B cell (primary cell): Measurements from ENCODE around the gene GSTA4. TPM values are rescaled to one million over a fixed set of nuclear protein-coding genes. Genes with fewer than 3 reads are reported as not detected.

Experiments
- ATAC-seq: fragments of 200-7000 bp; cut with Tn5 transposase; one replicate; pipeline ENCODE4 v1.10.0; 2021; ENCODE audit warnings: low read depth, mild to moderate bottlenecking, moderate number of reproducible peaks, moderate library complexity
- CTCF ChIA-PET: fragments of 350-600 bp; sonication (Branson Sonifier 250); formaldehyde crosslinking; loops from one replicate; lab custom pipeline; 2021; ENCODE audit warnings: antibody characterized with exemption, inconsistent platforms; lab: Charles Lee
- POLR2A ChIA-PET: fragments of 350-600 bp; sonication (Branson Sonifier 250); formaldehyde crosslinking; loops from one replicate; lab custom pipeline; 2021; ENCODE audit warnings: antibody characterized with exemption; lab: Charles Lee
- DNase-seq: peaks from one replicate; pipeline ENCODE4 v3.0.0; 2013
- H2AFZ ChIP-seq: 2 replicates; pipeline ENCODE4 v1.6.1; 2012; ENCODE audit warnings: mild to moderate bottlenecking, low read depth, low read length; ENCODE audit not compliant: insufficient read depth, poor library complexity, severe bottlenecking
- H3K27ac ChIP-seq, 2 donors: 1 replicate in 1 of 2; 2 replicates in 1 of 2; pipeline ENCODE4 v1.5.1; 2012 to 2013; ENCODE audit warnings: low read length in 2 of 2, mild to moderate bottlenecking in 2 of 2, moderate library complexity in 1 of 2
- H3K27me3 ChIP-seq, 4 experiments: fragments of 200-600 bp in 1 of 4; sonication (generic) in 1 of 4; replicated peaks in 1 of 4; 1 replicate in 2 of 4; 2 replicates in 2 of 4; pipeline versions ENCODE4 v1.6.1 to v1.7.0; 2013 to 2016; ENCODE audit warnings: low read length in 3 of 4, mild to moderate bottlenecking in 2 of 4, mixed read lengths in 1 of 4, moderate library complexity in 1 of 4; ENCODE audit not compliant: insufficient read depth in 4 of 4, control insufficient read depth in 3 of 4; ENCODE audit errors: control extremely low read depth in 1 of 4
- H3K36me3 ChIP-seq, 2 experiments: replicated peaks in 1 of 2; 1 replicate in 1 of 2; 2 replicates in 1 of 2; pipeline versions ENCODE4 v1.6.1 to v1.7.1; 2013; ENCODE audit warnings: low read length in 1 of 2; ENCODE audit not compliant: insufficient read depth in 2 of 2, control insufficient read depth in 1 of 2; ENCODE audit errors: control extremely low read depth in 1 of 2, extremely low read depth in 1 of 2
- H3K4me1 ChIP-seq, 2 donors: fragments of 200-600 bp in 1 of 2; sonication (generic) in 1 of 2; 1 replicate in 1 of 2; 2 replicates in 1 of 2; pipeline versions ENCODE4 v1.5.1 to v1.6.1; 2013 to 2017; ENCODE audit warnings: low read length in 2 of 2; ENCODE audit not compliant: control insufficient read depth in 2 of 2, insufficient read depth in 2 of 2
- H3K4me2 ChIP-seq: replicated peaks from 2 replicates; pipeline ENCODE3; 2012; ENCODE audit warnings: mild to moderate bottlenecking, low read depth, low read length; ENCODE audit not compliant: poor library complexity, severe bottlenecking
- H3K4me3 ChIP-seq, 5 experiments: fragments of 200-600 bp in 1 of 5; sonication (generic) in 1 of 5; 1 replicate in 3 of 5; 2 replicates in 2 of 5; pipeline versions ENCODE4 v1.5.1 to v1.7.0; 2011 to 2016; ENCODE audit warnings: low read length in 4 of 5, mild to moderate bottlenecking in 4 of 5, low read depth in 2 of 5, control low read depth in 1 of 5, moderate library complexity in 1 of 5; ENCODE audit not compliant: insufficient read depth in 1 of 5; ENCODE audit errors: control extremely low read depth in 1 of 5, extremely low read depth in 1 of 5
- H3K79me2 ChIP-seq: fragments of 200-600 bp; sonication (generic); one replicate; pipeline ENCODE4 v1.6.0; 2016; ENCODE audit warnings: low read length; ENCODE audit not compliant: control insufficient read depth, insufficient read depth
- H3K9ac ChIP-seq: fragments of 200-600 bp; sonication (generic); 2 replicates; pipeline ENCODE4 v1.6.1; 2017; ENCODE audit warnings: mild to moderate bottlenecking, low read length, moderate library complexity
- H3K9me3 ChIP-seq, 3 donors: one replicate each; pipeline versions ENCODE4 v1.6.1 to v1.7.1; 2013; ENCODE audit warnings: low read length in 2 of 3; ENCODE audit not compliant: control insufficient read depth in 2 of 3, insufficient read depth in 1 of 3; ENCODE audit errors: control extremely low read depth in 1 of 3
- H4K20me1 ChIP-seq: 2 replicates; pipeline ENCODE4 v1.6.0; 2012; ENCODE audit warnings: mild to moderate bottlenecking, low read length; ENCODE audit not compliant: insufficient read depth, control insufficient read depth, poor library complexity, severe bottlenecking
- H3K27ac Mint-ChIP-seq: one replicate; pipeline ENCODE4 v1.8.0; 2021; ENCODE audit warnings: mixed read lengths
- H3K27me3 Mint-ChIP-seq: one replicate; pipeline ENCODE4 v1.8.0; 2021; ENCODE audit warnings: mixed read lengths
- H3K4me1 Mint-ChIP-seq: one replicate; pipeline ENCODE4 v1.8.0; 2021; ENCODE audit warnings: mixed read lengths
- H3K4me3 Mint-ChIP-seq: one replicate; pipeline ENCODE4 v1.8.0; 2021; ENCODE audit warnings: mixed read lengths
- H3K9me3 Mint-ChIP-seq: one replicate; pipeline ENCODE4 v1.8.0; 2022; ENCODE audit warnings: mixed read lengths; ENCODE audit not compliant: insufficient read depth
- EZH2 ChIP-seq: IDR thresholded peaks from 2 replicates; pipeline ENCODE4 v1.6.1; 2012; ENCODE audit warnings: borderline replicate concordance, low read depth, mild to moderate bottlenecking, moderate library complexity, low read length; ENCODE audit not compliant: insufficient read depth, poor library complexity, severe bottlenecking
- WGBS: methylation state at CpG from one replicate; pipeline ENCODE4 v1.1.5; 2013; ENCODE audit warnings: missing lambda C conversion rate; ENCODE audit not compliant: insufficient coverage; 5-methylcytosine and 5-hydroxymethylcytosine counted together
- intact Hi-C: fragments of 100-400 bp; cut with micrococcal nuclease; formaldehyde crosslinking; loops from one replicate; pipeline ENCODE4 v1.10.0; 2022
- polyA plus RNA-seq: library from polyadenylated mRNA; depleted of rRNA; stranded (reverse); fragments of >200 nt; gene quantifications from 2 replicates; pipeline ENCODE4 v1.2.3, GENCODE V29; 2012
- total RNA-seq, 2 donors: library from RNA; stranded (reverse); fragments of 120-200 nt in 1 of 2; gene quantifications; 1 replicate in 1 of 2; 2 replicates in 1 of 2; pipeline versions ENCODE4 v1.2.3 to v1.2.4, GENCODE V29; 2013 to 2022
- TF ChIP-seq, protein P1 (sequence below): fragments of 200-600 bp; IDR thresholded peaks from one replicate; pipeline ENCODE4 v1.8.0; 2022; ENCODE audit warnings: antibody characterized with exemption, mild to moderate bottlenecking

GSTA4 gene
- total and polyA plus RNA-seq, 2 donors (not counting 1 experiment from before 2014, with no cell fraction given) = 1.7 to 4.9 TPM

DNA sequence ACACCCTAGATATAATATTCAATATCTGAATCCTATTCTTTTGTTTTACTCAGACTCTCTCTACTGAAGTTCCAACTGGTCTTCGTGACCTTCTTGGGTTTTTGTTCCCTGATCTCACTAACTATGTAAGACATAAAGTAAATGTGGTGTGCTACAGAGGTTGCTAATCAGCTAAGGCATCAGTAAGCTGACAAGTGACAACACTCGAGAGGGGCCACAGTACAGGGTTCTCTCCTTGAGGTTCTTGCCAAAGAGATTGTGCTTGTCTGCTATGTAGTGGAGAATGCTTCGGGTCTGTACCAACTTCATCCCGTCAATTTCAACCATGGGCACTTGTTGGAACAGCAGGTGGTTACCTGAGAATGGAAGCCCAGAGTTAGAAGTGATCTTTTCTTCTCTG lies 9.9 kb downstream of the GSTA4 start:
- no peak overlapping the region for H3K9ac ChIP-seq
- Mint-ChIP-seq H3K27me3 (peaks cover 6% of the 10 kb centered on the region), H3K27ac (no peak overlapping the region), H3K9me3 (no peaks in the 10 kb centered on the region), H3K4me3 (no peak overlapping the region), H3K4me1 (peaks cover 40% of the 10 kb centered on the region)
- H3K9me3 ChIP-seq = peaks cover 0 to 3% (median 0%) of the 10 kb centered on the region in 3 donors
- ChIA-PET CTCF (interaction anchor here (0.7 to 2.0 kb wide), 2 partner anchors 10 to 129 kb away, joined by 5 to 7 read pairs; partner anchors contain the start of gene GSTA4), POLR2A (no interaction called here)
- ATAC-seq (no peak), DNase-seq (no peak)
- TF ChIP-seq, protein P1, sequence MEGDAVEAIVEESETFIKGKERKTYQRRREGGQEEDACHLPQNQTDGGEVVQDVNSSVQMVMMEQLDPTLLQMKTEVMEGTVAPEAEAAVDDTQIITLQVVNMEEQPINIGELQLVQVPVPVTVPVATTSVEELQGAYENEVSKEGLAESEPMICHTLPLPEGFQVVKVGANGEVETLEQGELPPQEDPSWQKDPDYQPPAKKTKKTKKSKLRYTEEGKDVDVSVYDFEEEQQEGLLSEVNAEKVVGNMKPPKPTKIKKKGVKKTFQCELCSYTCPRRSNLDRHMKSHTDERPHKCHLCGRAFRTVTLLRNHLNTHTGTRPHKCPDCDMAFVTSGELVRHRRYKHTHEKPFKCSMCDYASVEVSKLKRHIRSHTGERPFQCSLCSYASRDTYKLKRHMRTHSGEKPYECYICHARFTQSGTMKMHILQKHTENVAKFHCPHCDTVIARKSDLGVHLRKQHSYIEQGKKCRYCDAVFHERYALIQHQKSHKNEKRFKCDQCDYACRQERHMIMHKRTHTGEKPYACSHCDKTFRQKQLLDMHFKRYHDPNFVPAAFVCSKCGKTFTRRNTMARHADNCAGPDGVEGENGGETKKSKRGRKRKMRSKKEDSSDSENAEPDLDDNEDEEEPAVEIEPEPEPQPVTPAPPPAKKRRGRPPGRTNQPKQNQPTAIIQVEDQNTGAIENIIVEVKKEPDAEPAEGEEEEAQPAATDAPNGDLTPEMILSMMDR = no peak
- no peak for TF ChIP-seq EZH2
- H3K4me1 ChIP-seq = peaks cover 35 to 40% of the 10 kb centered on the region in 2 donors
- H3K4me2 ChIP-seq = no peak overlapping the region
- H3K4me3 ChIP-seq = no peak overlapping the region
- H2AFZ ChIP-seq = no peak overlapping the region
- H4K20me1 ChIP-seq = no peaks in the 10 kb centered on the region
- no peak overlapping the region for H3K27ac ChIP-seq
- intact Hi-C loops = no loop called here
- no peaks in the 10 kb centered on the region for H3K27me3 ChIP-seq
- H3K79me2 ChIP-seq = no peaks in the 10 kb centered on the region
- H3K36me3 ChIP-seq = no peaks in the 10 kb centered on the region
- WGBS = 100% methylated on average over 1 of the region's 4 CpGs

DNA sequence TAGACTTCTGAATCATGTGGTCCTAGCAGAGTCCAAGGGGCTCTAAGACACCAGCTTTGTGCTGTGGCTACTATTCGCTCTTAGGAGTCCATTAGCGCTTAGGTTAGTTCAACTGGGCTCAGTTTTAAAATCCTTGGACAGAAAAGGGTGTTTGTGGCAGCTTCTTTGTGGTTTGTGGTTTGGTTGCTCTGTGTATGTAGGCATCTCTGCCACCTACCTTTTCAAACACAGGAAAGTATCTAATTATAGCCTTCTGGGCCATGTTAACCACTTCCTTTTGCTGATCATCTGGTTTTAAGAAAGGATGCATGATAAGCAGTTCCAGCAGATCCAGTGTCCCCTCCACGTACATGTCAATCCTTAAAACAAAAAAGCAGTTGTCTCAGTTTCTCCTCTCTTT lies 10.8 kb downstream of the GSTA4 start:
- H2AFZ ChIP-seq = no peak overlapping the region
- peak; percentile 65 for ATAC-seq
- Mint-ChIP-seq H3K27me3 (peaks cover 6% of the 10 kb centered on the region), H3K4me3 (peak overlapping the region; percentile 23), H3K9me3 (no peaks in the 10 kb centered on the region), H3K4me1 (peaks cover 40% of the 10 kb centered on the region), H3K27ac (peak overlapping the region; percentile 29)
- ChIA-PET CTCF (interaction anchor here (0.8 to 1.4 kb wide), 4 partner anchors 10 to 102 kb away, joined by 3 to 5 read pairs (median 4); no protein-coding TSS in a partner anchor), POLR2A (interaction anchor here (0.6 kb wide), 1 partner anchor 577 kb away, joined by 7 read pairs; no protein-coding TSS in a partner anchor)
- no peaks in the 10 kb centered on the region for H3K9me3 ChIP-seq
- H3K79me2 ChIP-seq = no peaks in the 10 kb centered on the region
- H3K4me3 ChIP-seq = peak overlapping the region in 3 of 5 experiments; percentile 8 to 27 (median 9)
- H4K20me1 ChIP-seq = no peaks in the 10 kb centered on the region
- intact Hi-C loops = no loop called here
- TF ChIP-seq, protein P1 = no peak
- TF ChIP-seq EZH2 = no peak
- no peaks in the 10 kb centered on the region for H3K27me3 ChIP-seq
- peak overlapping the region; percentile 49 for H3K9ac ChIP-seq
- peak overlapping the region; percentile 5 to 48 for H3K27ac ChIP-seq
- peak overlapping the region; percentile 67 for H3K4me2 ChIP-seq
- 0% methylated on average over 1 of the region's 3 CpGs for WGBS
- H3K4me1 ChIP-seq = peaks cover 35 to 40% of the 10 kb centered on the region in 2 donors
- no peaks in the 10 kb centered on the region for H3K36me3 ChIP-seq
- DNase-seq = peak; percentile 55
